ENCODE measurements around the gene FCMR.
"Not testable (repeated sequence)": the region's sequence is repeated elsewhere in the genome, so short reads cannot be mapped to it uniquely, and the experiment has no call there.

FCMR gene

DNA sequence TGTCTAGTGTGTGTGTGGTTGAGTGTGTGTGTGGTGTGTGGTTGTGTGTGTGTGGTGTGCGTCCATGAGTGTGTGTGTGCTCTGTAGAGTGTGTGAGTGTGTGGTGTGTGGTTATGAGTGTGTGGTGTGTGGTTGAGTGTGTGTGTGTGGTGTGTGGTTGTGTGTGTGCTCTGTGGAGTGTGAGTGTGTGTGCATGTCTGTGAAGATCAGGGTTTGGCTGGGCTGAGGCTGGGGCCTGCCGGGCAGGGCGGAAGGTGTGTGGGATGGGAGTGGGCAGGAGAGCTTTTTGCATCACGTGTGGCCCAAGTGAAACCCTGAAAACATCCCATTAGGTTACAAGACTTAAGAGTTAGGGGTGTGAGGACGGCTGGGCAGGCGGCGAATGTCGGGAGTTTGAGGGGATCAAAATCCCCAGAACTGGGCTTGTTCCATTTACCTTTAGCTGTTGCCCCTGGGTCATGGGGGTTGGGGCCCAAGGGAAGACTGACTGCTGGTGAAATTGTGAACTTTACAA lies 2.9 kb upstream of the FCMR start:
- no peak for DNase-seq (ENCODE audit: low read depth in 2 of 2, low spot score in 1 of 2)

DNA sequence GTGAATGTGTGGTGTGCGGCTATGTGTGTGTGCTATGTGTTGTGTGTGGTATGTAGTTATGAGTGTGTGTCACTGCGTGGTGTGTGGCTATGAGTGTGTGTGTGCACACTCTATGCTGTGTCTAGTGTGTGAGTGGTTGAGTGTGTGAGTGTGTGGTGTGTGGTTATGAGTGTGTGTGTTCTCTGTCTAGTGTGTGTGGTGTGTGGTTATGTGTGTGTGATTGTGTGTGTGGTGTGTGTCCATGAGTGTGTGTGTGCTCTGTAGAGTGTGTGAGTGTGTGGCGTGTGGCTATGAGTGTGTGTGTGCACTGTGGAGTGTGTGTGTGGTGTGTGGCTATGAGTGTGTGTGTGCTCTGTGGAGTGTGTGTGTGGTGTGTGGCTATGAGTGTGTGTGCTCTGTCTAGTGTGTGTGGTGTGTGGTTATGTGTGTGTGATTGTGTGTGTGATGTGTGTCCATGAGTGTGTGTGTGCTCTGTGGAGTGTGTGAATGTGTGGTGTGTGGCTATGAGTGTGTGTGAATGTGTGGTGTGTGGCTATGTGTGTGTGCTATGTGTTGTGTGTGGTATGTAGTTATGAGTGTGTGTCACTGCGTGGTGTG lies 2.3 kb upstream of the FCMR start:
- not testable (repeated sequence) for DNase-seq (ENCODE audit: low read depth in 2 of 2, low spot score in 1 of 2)

DNA sequence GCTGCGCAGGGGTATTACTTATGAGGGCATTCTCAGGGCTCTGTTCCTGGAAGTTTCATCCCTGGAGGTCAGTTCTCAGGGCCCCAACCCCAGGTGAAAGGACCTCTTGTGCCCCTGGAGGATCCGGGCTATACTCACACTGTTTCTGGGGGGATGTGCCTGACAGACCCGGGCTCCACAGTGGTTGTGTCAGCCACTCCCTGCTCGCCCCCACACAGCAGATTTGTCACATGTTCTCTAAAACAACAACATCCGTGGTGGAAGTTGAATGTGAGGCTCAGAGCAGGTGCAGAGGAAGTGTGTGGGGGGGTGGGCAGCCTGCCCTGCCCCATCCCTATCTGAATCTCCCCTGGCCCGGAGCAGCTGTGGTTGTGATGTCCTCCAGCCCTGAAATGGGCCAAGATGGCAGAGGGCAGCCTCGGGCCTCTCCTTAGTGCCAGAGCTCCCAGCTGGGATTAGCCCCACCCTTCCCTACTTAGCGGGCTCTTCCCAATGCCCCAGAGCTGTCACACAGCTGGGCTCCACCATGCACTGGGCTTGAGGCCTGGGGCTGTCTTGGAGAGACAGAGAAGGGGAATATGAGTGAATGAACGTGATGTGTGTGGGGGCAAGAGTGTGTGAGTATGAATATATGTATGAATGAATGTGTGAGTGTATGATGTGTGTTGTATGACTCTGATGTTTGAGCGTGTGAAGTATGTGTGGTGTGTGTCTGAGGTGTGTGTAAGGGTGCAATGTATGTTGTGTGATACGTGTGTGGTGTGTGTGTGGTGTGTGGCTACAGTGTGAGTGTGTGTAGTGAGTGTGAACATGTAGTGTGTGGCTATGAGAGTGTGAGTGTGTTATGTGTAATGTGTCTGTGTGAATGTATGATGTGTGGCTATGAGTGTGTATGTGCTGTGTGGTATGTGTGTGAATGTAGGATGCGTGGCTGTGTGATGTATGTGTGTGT lies 1.5 kb upstream of the FCMR start:
- no peak for DNase-seq (ENCODE audit: low read depth in 2 of 2, low spot score in 1 of 2)

GRCh38 chr1:206922524-206922923 lies 783 bp upstream of the FCMR start:
- no peak for DNase-seq (ENCODE audit: low read depth in 2 of 2, low spot score in 1 of 2)

DNA sequence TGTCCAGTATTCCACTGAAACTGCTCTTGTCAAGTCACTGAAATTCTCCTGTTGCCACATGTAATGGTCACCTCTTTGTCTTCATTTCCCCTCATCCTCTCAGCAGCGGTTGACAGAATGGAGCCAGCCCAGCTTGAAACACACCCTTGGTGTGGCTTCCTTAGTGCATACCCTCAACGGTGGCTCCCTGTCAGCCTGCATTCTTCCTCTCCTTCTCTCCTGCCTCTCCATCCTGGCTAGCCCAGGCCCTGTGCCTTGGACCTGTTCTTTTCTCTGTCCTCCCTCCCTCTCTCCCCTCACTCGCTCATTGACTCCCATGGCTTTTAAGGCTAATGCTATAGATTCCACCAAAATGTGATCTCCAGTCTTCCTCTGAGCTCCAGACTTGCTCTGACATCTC lies 3.7 kb downstream of the FCMR start:
- DNase-seq (ENCODE audit: low read depth in 2 of 2, low spot score in 1 of 2): no peak

DNA sequence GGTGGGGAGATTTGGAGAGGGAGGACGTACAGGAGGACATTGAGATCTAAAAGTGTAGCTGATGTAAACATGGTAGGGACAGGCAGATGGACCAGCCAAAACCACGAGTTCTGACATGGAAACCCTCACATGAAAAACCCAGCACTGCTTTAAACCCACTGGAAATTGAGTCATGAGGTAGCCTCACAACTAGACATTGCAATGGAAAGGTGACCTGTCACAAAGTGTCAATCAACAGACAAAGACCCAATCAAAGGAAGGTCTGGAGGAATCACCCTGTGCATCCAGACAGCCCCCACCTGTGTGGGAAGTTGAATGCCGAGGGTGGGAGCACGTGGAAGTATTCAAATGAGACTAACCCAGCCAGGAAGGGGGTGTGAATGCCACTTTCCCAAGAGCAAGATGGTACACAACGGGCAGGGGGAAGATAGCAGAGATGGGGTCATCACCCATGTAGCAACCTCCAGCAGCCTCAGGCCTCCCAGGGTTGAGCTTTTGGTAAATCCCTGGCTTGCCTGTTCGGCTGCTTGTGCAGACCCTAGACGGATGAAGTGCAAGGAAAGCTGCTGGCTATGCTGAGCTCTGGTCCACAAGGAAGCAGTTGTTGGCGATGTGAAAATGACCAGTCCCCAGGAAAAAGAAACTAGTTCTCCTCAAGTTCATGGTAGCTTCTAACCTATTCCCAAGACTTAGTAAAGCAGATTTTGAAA lies 5.6 kb downstream of the FCMR start:
- no peak for DNase-seq (ENCODE audit: low read depth in 2 of 2, low spot score in 1 of 2)

DNA sequence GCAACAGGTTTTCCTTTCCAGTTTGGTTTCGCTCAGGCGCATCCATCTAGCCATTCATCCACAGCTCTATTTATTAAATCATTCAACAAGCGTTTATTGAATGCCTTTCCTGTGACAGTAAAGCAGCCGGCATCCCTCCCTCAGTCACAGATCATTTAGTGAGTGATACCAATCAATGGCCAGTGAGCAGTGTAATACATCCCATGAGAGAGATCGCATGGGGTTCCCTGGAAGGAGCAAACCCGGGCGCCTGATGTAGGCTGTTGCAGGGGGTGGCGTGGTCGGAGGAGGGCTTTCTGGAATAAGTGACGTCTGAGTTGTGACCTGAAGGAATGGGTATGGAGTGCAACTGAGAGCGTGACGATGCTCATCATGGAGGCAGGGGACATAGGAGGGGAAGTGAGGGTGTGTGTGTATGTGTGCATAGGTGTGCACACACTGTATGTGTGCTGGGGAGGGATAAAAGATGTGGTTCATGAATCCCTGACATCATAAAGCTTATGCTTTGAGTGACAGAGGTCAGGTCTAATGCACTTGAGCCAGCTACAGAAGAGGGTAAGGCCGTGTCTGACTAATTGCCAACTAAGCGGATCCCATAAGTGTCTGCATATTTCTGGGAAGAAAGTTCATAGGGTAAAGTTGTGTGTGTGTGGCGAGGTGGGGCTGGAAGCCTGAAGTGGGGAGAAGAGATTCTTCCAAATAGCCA lies 6.6 kb downstream of the FCMR start:
- no peak for DNase-seq (ENCODE audit: low read depth in 2 of 2, low spot score in 1 of 2)

- no peak for DNase-seq (ENCODE audit: low read depth in 2 of 2, low spot score in 1 of 2)
These were observed 7.8 kb downstream of the FCMR start for GRCh38 chr1:206913766-206914537.

GRCh38 chr1:206912445-206913095 lies 9.2 kb downstream of the FCMR start:
- no peak for DNase-seq (ENCODE audit: low read depth in 2 of 2, low spot score in 1 of 2)

GRCh38 chr1:206911064-206911663 lies 10.6 kb downstream of the FCMR start:
- no peak for DNase-seq (ENCODE audit: low read depth in 2 of 2, low spot score in 1 of 2)

DNA sequence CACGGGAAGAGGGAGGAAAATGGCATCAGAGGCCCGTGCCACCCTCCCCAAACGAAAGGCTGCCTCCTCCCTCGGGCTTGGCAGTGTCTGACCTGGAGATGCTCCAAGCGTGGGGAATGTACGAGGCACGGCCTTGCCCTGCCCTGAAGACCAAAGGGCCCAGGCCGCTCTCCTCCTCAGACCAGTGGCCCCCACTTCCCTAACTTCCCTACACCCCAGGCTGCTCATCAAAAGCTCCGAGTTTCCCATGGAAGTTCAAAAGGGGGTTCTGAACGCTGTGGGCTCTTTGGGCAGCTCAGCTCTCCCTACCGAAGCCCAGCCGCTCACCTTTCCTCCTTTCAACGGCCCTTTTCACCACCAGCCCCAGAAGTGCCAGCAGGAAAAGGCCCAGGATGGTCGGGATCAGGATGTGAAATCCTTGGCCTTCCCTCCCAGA lies 11.8 kb downstream of the FCMR start:
- no peak for DNase-seq (ENCODE audit: low read depth in 2 of 2, low spot score in 1 of 2)

DNA sequence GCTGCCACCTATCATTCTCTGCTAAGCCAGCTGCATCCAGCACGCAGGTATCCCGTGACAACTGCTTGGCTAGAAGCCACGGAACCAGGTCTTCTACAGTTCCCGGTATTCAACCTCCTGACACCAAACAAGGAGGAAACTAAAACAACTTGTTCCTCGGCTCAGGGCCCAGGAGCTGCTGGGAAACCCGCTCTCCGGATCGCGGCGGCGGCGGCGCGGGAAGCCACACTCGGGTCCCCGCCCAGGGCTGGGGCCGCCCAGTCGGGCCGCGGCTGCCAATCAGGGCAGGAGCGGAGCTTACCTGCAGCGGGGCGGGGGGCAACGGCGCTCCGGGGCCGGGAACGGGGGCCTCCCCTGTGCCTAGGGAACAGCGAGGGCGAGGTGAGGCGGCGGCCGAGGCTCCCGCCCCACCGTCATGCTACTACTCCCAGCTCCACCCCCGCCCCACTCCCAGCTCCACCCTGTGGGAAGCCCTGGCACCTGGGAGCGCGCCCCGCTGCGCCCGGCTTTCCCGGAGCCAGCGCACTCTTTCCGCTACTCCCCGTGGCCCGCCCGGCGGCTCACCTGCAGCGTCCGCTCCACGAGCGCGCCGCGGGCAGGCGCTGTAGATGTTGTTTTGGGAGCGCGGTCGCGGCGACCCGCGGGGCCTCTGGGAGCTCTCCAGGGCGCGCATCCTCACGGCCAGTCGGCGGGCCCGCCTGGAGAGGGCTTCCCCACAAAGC lies 12.4 kb downstream of the FCMR start:
- DNase-seq (ENCODE audit: low read depth in 2 of 2, low spot score in 1 of 2): no peak

DNA sequence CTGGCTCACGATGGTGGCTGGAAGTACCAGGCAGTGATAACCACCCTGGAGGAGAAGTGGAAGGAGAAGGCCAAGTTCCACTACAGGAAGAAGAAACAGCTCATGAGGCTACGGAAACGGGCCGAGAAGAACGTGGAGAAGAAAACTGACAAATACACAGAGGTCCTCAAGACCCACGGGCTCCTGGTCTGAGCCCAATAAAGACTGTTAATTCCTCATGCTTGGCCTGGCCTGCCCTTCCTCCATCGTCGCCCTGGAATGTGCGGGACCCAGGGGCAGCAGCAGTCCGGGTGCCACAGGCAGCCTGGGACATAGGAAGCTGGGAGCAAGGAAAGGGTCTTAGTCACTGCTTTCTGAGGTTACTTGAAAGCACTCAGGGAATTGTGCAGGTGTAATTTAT lies 13.7 kb downstream of the FCMR start:
- DNase-seq (ENCODE audit: low read depth in 2 of 2, low spot score in 1 of 2): no peak

- DNase-seq (ENCODE audit: low read depth in 2 of 2, low spot score in 1 of 2): no peak
These were observed 14.3 kb downstream of the FCMR start for GRCh38 chr1:206907304-206907991.

DNA sequence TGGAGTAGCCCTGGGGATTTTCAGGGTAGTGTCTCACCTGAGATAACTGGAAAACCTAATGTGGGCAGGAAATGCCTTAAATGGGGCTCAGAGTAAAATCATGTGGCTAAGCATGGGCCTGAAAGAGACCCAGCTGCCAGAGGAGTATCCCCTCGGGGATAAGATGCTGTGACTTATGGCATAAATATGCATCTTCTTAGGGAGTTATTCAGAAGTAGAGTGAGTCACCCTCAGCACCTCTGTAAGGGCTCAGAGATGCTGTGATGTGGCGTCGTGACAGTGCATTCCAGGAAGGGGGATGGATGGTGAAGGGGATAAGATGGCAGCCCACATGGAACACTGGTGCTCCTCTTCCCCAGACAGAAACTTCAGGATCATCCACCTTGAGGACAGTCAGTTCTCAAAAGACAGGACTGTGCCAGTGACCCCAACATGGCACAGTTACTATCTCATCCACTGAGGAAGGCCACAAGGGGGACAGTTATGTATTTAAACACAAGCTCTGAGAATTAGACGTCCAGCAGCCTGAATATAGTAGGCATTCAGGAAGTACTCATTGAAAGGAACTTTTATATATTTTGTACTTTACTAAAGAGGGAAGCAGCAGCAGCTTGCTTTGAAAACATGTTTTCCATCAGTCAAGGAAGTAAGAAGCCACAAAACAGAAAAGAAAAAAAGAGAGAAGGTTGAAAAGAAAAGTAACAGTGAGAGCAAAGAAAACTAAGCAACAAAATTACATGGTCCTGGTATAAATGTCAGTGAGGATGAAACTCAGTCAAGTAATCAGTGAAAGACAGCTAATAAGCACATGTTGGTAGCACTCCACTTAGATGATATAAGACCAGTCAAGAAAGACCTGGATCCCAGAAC lies 16.2 kb downstream of the FCMR start:
- no peak for DNase-seq (ENCODE audit: low read depth in 2 of 2, low spot score in 1 of 2)

DNA sequence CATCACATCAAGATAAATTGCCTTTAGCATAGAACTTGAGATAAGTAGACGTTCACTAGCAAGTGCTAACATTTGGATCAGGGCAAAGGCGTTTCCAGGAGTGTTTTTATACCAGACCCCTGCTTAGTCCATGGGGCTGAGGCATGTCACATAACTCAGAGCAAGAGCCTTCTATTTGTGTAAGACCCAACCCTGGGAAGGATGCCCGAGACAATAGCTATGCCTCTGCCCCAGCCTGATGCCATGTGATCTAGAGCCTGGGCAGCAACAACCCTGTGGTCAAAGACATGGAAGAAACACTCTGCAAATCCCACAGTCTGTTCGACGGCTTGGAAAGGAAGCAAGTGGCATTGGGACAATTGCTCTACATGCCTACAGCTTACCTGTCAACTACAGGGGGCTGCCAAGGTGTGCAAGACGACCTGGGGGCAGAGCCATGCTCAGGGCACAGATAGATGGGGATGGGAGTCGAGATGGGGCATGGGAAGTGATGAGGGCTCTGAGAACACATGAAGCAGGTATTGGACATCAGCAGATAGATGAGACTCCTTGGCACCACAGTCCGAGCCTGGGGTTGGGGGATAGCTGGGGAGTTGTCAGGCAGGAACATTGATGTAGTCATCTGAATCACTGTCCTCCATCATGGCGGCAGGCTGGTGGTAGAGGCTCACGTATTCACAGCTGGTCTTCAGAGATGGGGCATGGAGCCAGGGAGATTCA lies 17.2 kb downstream of the FCMR start:
- no peak for DNase-seq (ENCODE audit: low read depth in 2 of 2, low spot score in 1 of 2)

DNA sequence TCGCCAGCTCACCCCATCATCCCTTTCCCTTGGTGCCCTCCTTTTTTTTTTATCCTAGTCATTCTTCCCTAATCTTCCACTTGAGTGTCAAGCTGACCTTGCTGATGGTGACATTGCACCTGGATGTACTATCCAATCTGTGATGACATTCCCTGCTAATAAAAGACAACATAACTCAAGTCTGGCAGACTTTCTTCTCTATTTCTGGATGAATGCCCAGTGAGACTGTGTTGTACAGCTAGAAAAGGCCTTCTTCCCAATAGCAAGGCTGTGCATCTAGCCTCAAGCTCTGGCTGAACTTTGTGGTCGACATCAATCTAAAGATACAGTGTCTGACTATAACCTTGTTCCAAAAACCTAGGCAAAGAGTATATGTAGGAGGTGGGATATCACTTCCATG lies 18.1 kb downstream of the FCMR start:
- DNase-seq (ENCODE audit: low read depth in 2 of 2, low spot score in 1 of 2): no peak

Data from stimulated activated CD8-positive, alpha-beta memory T cell treated with anti-CD3 and anti-CD28 coated beads, Interleukin-4, amount 100 ng/mL, for 1 hour (primary cell).